GM21360 (cell line): ENCODE results near the gene CST4.
A peak's percentile ranks its signal among the peaks of the same experiment; 100 is the strongest.
"Not testable (repeated sequence)": the region's sequence is repeated elsewhere in the genome, so short reads cannot be mapped to it uniquely, and the experiment has no call there.

ENCODE experiments used
- ATAC-seq: cut with Tn5 transposase; IDR thresholded peaks from one replicate; pipeline ENCODE4 v1.9.1; 2021; ENCODE audit warnings: mild to moderate bottlenecking, moderate library complexity; ENCODE audit not compliant: unreplicated experiment

CST4 gene

DNA sequence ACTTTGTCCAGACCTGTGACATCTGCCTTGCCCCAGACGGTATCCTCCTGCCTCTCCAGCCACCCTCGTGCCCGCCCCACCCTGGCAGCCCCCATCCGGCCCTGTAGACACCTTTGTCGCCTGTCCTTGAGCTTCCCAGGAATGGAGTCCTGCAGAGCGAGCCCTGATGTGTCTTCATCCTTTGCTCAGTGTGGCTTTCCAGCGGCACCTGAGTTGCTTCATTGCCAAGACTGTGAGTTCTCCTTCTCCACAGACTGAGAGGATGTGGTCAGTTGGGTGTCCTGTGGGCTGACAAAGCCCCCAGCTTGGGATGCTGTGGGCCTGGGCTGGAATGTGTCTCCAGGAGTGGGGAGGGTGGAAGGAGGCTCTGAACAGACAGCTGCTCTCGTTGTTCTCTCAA, 1.7 kb upstream of the CST4 start:
- no peak for ATAC-seq

DNA sequence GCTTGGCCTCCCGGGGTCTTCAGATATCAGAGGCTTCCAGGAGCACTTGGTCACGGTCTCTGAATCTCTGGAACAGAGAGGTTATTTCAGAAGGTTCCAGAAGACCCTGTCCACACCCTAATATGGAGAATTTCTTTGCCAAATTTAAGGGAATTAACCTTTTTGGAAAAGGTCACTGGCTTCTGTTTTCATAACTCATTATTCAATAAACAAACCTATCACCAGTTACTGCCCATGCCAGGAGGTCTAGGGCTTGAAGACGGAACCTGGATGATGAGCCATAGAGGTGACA, 507 bp upstream of the CST4 start:
- ATAC-seq = no peak

GRCh38 chr20:23687986-23688385, 852 bp downstream of the CST4 start:
- ATAC-seq = no peak

GRCh38 chr20:23686046-23686750, 2.6 kb downstream of the CST4 start:
- ATAC-seq = no peak

- ATAC-seq = not testable (repeated sequence)
These were observed 3.3 kb downstream of the CST4 start for GRCh38 chr20:23685529-23685896.

DNA sequence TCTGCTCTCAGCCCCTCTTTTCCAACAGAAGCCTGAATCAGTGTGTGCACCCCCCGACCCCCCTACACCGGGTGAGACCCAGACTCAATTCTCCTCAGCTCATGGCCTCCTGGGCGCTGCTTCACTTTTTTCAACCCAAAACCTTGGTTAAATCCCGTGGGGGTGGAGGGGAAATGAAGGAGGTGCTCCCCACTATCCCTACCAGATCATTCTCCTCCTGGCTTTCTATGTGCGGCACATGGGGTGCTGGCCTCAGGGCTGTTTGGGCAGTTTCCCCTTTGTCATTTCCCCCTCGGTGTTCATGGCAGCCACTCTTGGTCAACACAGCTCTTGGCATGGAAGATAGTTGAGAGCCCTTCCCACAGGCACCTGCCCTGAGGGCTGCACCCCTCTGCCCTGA, 4.6 kb downstream of the CST4 start:
- ATAC-seq = no peak

DNA sequence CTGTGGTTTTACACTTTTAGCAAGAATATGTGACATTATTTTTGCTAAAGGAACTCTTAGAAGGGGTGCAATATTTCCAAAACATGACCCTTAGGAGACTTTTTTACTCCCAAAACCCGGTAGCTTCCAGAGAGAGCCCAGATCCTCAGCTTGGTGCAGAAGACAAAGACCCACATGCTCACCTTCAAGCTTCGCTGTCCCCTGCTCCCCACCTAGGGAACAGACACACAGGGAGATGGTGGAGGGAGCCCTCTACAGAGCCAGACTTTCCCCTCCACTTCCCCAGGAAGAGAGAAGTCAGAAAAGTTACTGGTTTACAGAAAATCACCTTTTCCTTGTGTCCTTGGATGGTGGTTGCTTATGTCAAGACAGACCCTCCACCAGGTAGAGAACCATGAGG, 5.0 kb downstream of the CST4 start:
- ATAC-seq = no peak

GRCh38 chr20:23683281-23683680, 5.6 kb downstream of the CST4 start:
- no peak for ATAC-seq

GRCh38 chr20:23680146-23680545, 8.7 kb downstream of the CST4 start:
- no peak for ATAC-seq

- ATAC-seq = no peak
These were observed 9.4 kb downstream of the CST4 start for GRCh38 chr20:23679133-23680092.

DNA sequence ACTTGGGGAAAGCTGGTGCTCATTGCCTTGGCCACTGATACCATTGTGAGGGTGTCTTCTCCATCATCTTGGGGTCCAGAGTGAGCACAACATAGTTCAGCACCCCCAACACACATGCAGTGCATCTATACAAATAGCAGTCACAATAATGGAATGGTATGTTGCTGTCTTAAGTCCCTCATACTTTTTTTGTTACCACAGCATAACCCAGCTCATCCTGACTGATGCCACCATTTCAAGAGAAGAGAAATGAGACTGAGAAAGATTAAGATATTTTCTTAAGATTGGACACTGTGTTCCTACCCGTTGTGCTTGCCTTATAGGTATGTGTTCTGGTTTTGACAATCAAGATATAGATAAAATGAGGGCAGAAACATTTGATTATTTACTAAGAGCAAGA, 15.6 kb downstream of the CST4 start:
- no peak for ATAC-seq

DNA sequence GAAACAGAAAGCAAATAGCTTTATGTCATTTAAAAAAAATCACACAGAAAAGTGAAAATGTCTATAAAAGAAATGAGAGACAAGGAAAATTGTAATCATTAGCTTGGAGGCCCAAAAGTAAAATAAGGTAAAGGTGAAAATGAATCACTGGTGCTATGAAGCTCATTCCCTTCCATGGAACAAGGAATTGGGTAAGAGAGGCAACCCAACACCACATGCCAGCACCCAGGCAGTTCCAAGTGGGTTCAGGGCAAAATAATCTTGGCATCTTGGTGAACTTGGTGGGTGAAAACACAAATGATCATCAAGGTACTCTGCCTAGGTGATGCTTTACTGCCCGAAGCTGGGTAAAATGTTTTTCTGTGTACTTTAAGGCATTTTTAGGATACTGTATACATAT, 16.7 kb downstream of the CST4 start:
- no peak for ATAC-seq

DNA sequence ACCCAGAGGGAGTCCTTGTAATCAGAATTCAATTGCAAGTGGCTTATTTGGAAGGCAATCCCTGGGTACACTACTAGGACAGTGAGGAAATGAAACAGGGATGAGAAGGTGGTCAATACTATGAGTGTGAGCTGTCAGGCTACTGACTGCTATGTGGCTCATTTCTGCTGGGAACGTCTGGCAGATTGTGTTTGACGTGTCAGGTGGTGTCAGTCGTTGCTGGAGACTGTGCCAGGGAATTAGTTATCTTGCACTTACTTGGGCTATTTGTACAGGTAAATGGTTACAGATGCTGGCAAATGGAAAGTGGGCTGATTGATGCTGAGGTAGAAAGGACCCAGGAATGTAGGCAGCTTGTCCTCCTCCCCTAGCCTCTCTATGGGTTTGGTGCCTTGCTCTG, 17.4 kb downstream of the CST4 start:
- ATAC-seq = no peak

- no peak for ATAC-seq
These were observed 18.5 kb downstream of the CST4 start for GRCh38 chr20:23670361-23670760.

GRCh38 chr20:23669866-23670265, 19.0 kb downstream of the CST4 start:
- no peak for ATAC-seq

DNA sequence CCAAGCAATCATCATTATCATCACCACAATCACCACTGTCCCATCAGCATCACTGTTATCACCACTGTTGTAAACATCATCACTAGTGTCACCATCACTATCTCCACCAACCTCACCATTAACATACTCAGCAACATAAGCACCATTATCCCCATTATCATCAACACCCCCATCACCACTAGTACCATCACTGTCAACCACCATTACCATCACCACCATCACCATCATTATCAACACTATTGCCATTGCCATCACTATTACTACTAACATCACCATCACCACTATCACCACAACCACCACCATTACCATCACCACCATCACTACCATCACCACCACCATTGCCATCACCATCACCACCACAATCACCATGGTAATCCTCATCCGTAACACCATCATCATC, 19.5 kb downstream of the CST4 start:
- no peak for ATAC-seq

DNA sequence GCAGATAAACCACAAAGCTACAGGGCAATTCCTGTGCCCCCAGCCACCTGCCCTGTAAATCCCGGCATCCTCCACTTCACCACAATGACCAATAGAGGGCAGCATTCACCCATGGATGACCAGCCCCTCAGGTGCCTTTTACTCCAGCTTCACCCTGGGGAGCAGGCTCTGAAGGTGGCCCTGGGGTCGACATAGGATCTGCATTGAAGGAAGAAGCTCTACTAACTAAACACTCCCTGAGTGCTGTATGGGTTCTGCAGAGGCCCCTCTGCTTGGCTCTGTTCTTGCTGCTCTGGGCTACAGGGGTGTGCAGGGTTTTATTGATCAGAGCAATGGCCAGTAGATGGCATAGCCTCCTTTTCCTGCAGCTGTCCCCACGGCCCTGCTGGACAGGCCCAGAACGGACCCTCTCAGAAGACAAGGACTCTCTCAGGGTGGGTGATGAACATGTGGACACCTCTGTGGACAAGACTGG, 20.3 kb downstream of the CST4 start:
- ATAC-seq = peak; percentile 59

DNA sequence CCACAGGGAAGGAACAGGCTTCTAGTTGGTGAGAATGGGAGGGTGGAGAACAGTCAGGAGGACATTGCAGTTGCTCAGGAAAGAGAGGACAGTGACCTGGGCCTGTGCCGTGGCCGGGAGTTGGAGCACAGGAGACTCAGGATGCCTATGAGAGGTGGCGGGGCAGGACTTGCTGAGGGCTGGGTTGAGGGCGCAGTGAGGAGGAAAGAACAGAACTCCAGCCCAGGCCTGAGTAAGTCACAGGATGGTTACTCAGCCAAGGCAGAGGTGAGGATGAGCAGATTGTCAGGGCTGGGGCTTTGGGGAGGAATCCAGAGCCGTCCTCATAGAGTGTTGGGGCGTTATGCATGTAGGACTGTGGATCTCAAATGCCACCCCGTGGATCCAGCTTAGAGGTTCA, 21.2 kb downstream of the CST4 start:
- no peak for ATAC-seq

GRCh38 chr20:23666698-23667097, 22.1 kb downstream of the CST4 start:
- no peak for ATAC-seq

- ATAC-seq = no peak
These were observed 22.6 kb downstream of the CST4 start for GRCh38 chr20:23666189-23666588.

GRCh38 chr20:23664954-23665353, 23.9 kb downstream of the CST4 start:
- no peak for ATAC-seq

DNA sequence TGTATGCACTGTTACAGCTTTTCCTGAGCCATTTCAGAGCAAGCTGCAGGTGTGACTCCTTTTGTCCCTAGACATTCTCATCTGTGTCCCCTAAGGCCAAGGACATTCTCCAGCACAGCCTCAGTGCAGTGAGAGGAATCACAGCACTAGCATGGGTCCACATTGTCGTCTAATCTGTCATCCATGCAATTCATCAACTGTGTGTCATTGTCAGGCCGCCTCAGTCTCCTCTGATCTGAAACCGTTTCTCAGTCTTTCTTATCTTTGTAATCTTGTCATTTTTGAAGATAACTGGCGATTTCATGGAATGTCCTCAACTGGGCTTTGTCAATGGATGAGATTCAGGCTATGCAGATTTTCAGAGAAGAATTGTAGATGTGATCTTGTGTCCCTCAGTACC, 24.8 kb downstream of the CST4 start:
- not testable (repeated sequence) for ATAC-seq
